Activated CD4-positive, alpha-beta T cell treated with anti-CD3 and anti-CD28 coated beads, Interleukin-2, Interleukin-6, amounts not matched to agents 100 ng/mL and 50 ng/mL, durations not matched to agents 16 hours and 8 hours (primary cell): Measurements from ENCODE around the gene DDX17.
"Not testable (repeated sequence)": the region's sequence is repeated elsewhere in the genome, so short reads cannot be mapped to it uniquely, and the experiment has no call there.

ENCODE experiments used
- DNase-seq: peaks from one replicate; pipeline ENCODE4 v3.0.0-alpha.2; 2020

The DDX17 gene

GRCh38 chr22:38490915-38491314, 15.2 kb downstream of the DDX17 start:
- no peak for DNase-seq

GRCh38 chr22:38490475-38490874, 15.6 kb downstream of the DDX17 start:
- DNase-seq = no peak

- DNase-seq = no peak
Measured at GRCh38 chr22:38489561-38490145, 16.5 kb downstream of the DDX17 start.

- DNase-seq = no peak
Measured at GRCh38 chr22:38489142-38489541, 17.0 kb downstream of the DDX17 start.

GRCh38 chr22:38487946-38488345, 18.2 kb downstream of the DDX17 start:
- DNase-seq = no peak

GRCh38 chr22:38485783-38486182, 20.3 kb downstream of the DDX17 start:
- no peak for DNase-seq

- no peak for DNase-seq
Measured at GRCh38 chr22:38484244-38484643, 21.9 kb downstream of the DDX17 start.

- no peak for DNase-seq
Measured at GRCh38 chr22:38482662-38483308, 23.3 kb downstream of the DDX17 start.

GRCh38 chr22:38481871-38482332, 24.2 kb downstream of the DDX17 start:
- DNase-seq = no peak

GRCh38 chr22:38481162-38481870, 24.8 kb downstream of the DDX17 start:
- DNase-seq = no peak

GRCh38 chr22:38479096-38479837, 26.8 kb downstream of the DDX17 start:
- DNase-seq = no peak

GRCh38 chr22:38477585-38477984, 28.5 kb downstream of the DDX17 start:
- no peak for DNase-seq

- DNase-seq = no peak
Measured at GRCh38 chr22:38474003-38474607, 32.0 kb downstream of the DDX17 start.

- no peak for DNase-seq
Measured at GRCh38 chr22:38471237-38471636, 34.9 kb downstream of the DDX17 start.

- DNase-seq = not testable (repeated sequence)
Measured at GRCh38 chr22:38470179-38470578, 35.9 kb downstream of the DDX17 start.

- DNase-seq = no peak
Measured at GRCh38 chr22:38469306-38469781, 36.8 kb downstream of the DDX17 start.

- no peak for DNase-seq
Measured at GRCh38 chr22:38468443-38469305, 37.4 kb downstream of the DDX17 start.

GRCh38 chr22:38467904-38468442, 38.1 kb downstream of the DDX17 start, which contains the start of gene KDELR3:
Gene KDELR3, plus strand, starts transcription at chr22:38468096. Its CDS starts 138 bp downstream, at chr22:38468234.
- peak; percentile 66 for DNase-seq

- no peak for DNase-seq
Measured at GRCh38 chr22:38467438-38467903, 38.6 kb downstream of the DDX17 start.

GRCh38 chr22:38465673-38466490, 40.2 kb downstream of the DDX17 start:
- DNase-seq = no peak
